ENCODE results near the gene GPR142. TPM values are rescaled to one million over a fixed set of nuclear protein-coding genes. Genes with fewer than 3 reads are reported as not detected.

GPR142 gene
- total RNA-seq, 1 experiment from 2014 or later, result not detected

DNA sequence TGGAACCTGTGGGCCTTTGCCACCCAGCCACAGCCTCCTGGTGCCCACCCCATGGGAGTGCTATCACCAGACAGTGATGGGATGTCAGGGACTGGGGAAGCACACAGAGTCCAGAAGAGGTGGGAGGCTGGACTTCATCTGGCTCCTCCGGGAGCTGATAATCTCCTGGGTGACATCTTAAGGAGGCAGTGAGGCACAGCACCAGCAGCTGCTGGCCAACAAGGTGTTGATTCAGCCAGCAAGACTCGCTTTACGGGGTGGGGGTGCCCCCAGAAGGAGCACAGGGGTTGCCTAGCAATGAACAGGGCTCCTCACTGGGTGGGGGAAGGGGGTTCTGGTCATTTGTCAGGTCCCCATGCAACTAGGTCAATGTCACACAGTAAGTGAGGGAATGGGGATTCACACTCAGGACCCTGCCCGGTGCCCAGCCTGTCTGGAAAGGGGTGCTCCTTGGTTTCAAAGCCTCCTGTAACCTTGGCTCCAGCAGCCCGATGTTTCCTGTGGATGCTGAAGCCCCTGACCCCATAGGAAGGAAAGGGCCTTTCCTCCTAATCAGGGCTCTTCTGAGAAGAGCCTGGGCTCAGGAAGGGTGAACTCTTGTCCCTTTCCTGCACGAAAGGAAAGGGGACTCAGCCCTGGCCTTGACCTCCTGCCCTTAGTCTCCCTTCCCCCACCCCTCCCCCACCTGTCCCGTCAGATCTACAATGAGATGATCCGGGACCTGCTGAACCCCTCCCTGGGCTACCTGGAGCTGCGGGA lies 23.6 kb upstream of the GPR142 start:
- DNase-seq (ENCODE audit: low read depth), result no peak

DNA sequence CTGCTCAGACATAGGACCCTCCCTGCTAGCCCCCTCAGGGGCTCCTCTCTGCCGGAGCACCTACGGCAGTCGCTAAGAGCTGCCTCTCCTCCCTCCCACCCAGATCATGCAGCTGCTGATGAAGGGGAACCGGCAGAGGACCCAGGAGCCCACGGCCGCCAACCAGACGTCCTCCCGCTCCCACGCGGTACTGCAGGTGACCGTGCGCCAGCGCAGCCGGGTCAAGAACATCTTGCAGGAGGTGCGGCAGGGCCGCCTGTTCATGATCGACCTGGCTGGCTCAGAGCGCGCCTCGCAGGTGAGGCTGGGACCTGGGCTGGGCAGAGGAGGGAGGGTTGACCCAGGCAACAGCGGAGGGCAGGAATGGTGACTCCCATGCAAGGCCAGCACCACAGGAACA lies 22.6 kb upstream of the GPR142 start:
- DNase-seq (ENCODE audit: low read depth), result no peak

DNA sequence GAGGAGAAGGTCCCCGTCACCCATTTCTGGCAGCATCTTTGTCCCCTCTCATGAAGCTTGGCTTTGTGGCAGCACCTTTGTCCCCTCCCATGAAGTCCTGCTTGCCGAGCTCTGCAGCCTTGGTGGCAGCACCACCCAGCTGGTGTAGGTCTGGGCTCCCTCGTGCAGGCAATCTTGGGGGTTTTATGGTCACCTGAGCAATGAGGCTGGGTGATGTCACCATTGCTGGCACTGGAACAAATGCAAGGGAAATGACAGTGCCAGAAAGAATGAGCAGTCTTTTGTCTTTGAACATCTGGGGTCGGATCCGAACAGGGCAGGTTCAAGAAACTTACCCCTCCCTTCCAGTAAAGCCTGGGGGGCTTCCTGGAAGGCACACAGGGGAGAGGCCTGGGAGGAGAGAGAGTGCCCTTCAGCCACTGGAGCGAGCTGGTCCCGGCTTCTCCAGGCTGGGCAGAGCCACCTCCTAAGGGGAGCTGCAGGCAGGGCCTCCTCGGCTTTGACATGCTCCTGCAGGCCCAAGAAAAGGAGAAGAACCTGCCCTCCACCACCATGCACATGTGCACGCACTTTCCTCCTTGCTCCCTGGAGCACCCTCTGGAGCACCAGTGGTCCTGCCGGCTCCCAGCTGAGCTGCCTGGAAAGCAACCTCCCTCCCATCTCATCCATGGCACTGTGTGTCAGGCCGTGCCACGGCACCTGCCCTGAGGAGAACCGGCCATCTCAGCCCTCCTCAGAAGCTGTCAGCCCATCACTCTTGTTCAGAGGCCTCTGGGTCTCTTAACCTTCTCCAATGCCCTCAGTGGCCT lies 21.7 kb upstream of the GPR142 start:
- no peak for DNase-seq (ENCODE audit: low read depth)

DNA sequence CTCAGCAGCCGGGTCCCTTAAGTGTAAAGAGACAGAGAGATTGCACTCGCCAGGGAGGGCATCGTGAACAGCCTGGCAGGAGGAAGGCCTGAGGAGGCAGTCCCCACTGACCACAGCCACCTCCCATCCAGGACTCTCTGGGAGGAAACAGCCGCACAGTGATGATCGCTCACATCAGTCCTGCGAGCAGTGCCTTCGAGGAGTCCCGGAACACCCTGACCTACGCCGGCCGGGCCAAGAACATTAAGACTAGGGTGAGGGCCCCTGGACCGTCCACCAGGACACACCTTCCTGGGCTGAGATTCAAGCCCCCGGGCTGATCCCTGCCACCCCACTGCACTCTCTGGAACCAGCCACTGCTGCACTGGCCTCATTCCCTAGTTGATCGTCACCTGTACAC lies 19.7 kb upstream of the GPR142 start:
- no peak for DNase-seq (ENCODE audit: low read depth)

DNA sequence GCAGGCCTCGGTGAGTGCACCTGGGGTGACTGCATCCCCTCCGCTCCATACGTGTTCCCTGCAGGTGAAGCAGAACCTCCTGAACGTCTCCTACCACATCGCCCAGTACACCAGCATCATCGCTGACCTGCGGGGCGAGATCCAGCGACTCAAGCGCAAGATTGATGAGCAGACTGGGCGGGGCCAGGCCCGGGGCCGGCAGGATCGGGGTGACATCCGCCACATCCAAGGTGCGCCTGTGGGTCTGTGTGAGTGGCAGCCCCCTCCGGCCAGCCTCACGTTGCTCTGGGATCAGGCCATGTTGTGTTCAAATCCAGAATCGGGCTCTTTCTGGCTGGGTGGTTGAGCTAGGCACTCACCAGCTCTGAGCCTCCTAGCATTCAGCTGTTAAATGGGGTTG lies 18.2 kb upstream of the GPR142 start:
- DNase-seq (ENCODE audit: low read depth), result no peak

DNA sequence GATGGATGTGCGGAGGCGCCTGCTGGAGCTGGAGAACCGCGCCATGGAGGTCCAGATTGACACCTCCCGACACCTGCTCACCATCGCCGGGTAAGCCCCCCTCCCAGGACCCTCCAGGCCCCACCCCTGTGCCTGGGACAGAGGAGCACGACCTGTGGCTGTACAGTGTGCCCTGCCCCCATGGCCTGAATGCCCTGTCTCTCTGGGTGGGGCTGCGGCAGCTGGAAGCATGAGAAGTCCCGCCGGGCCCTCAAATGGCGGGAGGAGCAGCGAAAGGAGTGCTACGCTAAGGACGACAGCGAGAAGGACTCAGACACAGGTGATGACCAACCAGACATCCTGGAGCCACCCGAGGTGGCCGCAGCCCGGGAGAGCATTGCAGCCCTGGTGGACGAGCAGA lies 16.8 kb upstream of the GPR142 start:
- DNase-seq (ENCODE audit: low read depth), result no peak

DNA sequence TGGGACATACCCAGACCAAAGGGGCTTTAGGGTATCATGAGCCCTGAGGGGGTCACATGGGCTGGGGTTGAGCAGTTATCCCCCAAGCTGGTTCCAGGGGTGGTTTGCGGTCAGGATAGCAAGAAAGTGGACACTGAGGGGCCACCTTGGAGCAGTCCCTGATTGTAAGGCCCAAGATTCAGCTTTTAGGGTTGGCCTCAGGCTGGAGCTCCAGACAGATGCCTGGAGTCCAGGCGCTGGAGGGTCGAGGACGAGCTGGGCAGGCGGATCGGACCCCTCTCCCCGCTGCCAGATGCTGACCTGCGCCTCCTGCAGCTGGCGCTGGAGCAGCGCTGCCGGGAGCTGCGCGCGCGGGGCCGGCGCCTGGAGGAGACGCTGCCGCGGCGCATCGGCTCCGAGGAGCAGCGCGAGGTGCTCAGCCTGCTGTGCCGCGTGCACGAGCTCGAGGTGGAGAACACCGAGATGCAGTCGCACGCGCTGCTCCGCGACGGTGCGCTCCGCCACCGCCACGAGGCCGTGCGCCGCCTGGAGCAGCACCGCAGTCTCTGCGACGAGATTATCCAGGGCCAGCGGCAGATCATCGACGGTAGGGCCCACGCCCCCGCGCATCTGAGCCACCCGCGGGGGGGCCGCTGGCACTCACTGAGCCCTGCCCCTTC lies 15.6 kb upstream of the GPR142 start:
- no peak for DNase-seq (ENCODE audit: low read depth)

DNA sequence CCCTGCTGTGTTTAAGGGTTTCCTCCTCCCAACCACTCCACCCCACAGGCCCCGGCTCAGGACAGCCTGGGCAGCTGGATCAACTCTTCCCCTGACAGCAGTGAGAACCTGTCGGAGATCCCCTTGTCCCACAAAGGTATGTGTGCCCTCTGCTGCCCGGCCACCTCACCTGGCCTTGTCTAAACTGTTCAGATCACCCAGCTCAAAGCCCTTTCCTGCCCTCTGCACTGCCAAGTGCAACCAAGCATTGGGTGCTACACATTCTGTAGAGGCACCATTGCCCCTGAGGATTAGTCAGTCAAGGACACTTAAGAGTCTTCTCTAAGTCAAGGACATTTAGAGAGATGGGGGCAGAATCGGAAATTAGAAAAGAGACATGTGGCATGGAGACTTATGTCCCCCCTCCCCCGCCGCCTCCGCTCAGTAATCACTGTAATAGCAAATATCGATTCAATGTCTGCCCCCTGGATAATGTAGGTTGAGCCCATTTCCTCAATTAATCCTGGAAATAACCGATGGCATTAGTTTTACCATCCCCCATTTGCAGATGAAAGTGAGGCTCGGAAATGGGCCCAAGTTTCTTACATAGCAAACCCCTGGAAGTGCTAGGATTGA lies 13.8 kb upstream of the GPR142 start:
- no peak for DNase-seq (ENCODE audit: low read depth)

DNA sequence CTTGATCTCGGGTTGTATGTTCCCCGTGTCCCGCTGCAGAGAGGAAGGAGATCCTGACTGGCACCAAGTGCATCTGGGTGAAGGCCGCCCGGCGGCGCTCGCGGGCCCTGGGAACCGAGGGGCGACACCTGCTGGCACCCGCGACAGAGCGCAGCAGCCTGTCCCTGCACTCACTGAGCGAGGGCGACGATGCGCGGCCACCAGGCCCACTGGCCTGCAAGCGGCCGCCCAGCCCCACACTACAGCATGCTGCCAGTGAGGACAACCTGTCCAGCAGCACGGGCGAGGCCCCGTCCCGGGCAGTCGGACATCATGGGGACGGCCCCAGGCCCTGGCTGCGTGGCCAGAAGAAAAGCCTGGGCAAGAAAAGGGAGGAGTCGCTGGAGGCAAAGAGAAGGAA lies 13.2 kb upstream of the GPR142 start:
- no peak for DNase-seq (ENCODE audit: low read depth)

DNA sequence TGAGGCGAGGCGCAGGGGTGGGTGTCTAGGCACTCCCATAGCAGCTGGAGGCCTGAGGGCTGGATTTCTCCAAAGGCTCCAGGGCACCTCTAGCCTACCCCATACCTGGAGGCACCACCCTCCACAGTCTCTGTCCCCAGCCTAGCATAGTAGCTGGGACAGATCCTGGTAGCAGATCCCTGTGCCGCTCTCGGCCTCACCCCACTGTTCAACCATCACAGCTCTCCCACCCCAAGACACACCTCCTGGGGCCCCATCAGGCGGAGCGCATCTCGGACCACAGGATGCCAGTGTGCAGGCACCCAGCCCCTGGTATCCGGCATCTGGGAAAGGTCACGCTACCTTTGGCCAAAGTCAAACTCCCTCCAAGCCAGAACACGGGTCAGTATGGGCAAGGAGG lies 12.7 kb upstream of the GPR142 start:
- no peak for DNase-seq (ENCODE audit: low read depth)

DNA sequence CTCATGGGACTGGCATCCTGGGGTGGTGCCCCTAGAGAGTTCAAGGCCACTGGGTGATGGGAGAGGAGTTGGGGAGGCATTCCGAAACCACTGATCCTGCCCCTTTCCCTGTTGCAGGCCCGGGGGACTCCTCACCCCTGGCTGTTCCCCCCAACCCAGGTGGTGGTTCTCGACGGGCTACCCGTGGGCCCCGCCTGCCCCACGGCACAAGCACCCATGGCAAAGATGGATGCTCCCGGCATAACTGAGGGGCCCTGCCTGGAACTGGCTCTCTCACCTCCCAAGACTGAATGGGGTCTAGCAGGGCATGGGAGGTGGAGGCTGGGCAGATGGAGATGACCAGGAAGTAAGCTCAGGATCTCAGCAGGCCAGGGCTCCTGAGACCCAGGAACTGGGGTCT lies 12.2 kb upstream of the GPR142 start:
- DNase-seq (ENCODE audit: low read depth), result no peak

DNA sequence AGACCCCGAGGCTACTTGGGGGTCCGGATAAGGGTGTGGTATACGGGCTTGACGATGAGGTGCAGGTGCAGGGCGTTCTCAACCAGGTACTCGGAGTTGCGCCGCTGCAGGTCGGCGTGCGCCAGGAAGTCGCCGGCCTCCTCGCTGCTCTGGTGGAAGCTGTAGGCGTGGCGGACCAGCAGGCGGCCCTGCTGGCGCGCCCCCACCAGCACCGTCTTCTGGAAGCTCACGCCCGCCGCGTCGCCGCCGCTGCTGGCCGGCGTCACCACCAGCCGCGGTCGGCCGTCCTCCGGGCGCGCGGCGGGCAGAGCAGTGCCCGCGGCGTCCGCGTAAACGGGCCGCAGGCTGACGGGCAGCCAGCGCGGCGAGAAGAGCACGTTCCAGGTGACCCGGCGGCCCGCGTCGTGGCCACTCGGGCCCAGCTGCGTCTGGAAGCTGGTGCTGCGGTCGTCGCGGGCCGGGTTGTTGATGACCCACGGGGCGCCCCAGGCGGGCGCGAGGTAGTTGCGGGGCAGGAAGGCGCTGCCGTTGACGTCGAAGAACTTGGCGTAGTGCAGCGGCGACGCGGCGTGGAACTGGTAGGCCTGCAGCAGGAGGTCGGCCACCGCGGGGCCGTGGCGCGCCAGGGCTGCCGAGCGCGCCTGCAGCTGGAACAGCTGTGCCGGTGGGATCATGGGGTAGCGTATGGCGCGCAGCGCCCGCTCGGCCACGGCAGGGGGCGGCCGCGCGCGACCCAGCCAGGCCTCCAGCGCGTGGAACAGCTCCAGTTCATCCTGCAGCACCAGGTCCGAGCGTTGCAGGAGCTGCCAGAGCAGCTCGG lies 10.4 kb upstream of the GPR142 start:
- no peak for DNase-seq (ENCODE audit: low read depth)

DNA sequence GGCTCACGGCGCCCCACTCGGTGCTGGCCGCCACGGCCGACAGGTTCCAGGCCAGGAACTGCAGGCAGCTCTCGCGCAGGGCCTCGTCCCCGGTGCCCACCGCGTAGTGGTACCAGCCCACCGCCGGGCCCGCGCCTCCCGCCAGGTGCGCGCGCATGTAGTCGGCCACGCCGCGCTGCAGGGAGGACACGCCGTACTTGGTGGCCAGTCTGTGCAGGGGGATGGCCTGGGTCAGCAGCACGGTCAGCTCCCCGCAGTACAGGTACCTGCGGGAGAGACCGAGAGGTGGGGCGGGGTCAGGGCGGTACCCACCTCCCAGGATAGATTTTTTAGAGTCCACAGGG lies 9.9 kb upstream of the GPR142 start:
- no peak for DNase-seq (ENCODE audit: low read depth)

DNA sequence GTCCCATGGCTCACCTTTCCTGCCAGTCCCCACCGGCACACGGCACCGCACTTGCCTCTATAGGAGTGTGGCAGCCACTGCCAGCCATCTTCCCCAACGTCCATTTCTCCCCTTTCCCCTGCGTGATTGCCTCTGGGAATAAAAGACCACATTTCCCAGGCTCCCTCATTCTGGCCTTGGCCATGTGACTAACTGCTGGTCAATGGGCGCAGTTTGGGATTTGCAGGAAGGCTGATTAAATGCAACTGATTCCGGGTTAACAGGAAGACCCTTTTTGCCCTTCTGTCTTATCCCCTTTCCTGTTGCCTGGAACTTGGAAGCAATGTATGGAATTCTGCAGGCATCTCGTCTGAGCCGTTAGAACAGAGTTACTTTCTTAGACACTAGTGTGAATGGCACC lies 8.6 kb upstream of the GPR142 start:
- DNase-seq (ENCODE audit: low read depth), result no peak

DNA sequence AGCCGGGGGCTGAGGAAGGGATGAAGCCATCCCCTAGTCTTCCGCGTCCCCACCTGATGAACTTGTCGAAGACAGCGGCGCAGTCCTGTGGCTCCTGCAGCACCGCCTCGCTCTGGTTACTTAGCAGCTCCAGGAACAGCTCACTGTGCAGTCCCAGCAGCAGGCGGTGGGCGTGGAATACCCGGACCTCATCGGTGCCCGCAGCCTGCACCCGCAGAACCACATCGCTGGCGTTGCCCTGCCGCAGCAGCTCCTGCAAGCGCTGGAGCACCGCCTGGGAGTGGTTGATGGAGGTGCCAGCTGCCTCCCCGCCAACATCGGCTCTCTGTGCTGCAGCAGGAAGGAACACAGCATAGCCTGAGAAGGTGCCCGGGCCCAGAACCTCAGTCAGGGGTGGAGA lies 7.4 kb upstream of the GPR142 start:
- no peak for DNase-seq (ENCODE audit: low read depth)

DNA sequence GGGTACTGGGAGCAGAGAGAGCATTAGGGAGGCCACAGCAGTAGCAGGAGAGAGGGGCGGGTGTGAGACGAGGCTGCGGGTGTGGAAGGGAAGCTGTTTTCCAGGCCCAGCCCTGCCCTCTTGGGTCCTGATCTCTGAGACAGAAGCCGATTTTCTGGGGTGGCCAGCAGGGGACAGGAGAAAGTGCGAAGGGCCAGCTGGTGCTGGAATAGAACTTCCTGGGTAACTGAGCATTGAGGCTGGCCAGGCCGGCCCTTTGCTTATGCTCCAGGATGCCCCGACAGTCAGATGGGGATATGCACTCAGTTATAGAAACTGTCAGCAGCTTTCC lies 6.4 kb upstream of the GPR142 start:
- DNase-seq (ENCODE audit: low read depth), result no peak

DNA sequence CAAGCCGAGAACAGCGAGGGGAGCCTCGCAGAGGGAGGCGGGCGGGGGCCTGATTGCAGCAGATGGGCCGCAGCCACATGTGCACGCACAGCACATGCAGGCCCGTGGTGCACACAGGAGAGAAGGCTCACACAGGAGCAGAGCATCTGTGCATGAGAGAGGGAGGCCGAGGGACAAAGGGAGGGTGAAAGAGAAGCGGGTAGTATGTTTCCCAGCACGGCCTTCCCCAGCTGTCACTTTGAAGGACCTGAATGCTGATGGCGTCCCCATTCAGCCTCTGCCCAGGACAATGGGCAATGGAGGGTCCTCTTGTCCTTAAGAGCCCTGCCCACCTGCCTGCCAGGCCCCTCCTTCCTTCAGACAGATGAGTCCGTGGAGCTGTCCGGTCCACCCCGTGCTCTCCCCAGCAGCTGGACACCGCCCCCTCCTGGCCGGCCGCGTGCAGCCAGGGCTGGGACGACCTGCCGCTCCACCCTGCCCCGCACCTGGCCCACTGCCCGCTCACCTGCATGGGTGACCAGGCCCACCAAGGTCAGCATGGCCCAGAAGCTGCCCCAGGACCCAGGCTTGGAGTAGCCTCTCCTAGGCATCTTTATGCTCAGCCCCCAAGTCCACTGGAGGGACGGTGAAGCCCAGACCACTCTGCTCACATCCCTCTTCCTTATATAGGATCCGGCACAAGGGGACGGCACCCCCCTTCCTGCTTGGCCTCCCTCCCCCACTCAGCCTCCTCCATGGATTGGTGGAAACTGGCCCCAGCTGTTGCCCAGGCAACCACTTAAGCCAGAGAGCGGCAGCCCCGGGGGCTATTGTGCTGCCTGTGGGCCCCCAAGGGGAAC lies 5.9 kb upstream of the GPR142 start, which contains the start of gene BTBD17:
TSS of gene BTBD17 (minus strand) at position 639 of the 839 bp plus-strand sequence. CDS start at position 590, 49 bp downstream.
- no peak for DNase-seq (ENCODE audit: low read depth)

DNA sequence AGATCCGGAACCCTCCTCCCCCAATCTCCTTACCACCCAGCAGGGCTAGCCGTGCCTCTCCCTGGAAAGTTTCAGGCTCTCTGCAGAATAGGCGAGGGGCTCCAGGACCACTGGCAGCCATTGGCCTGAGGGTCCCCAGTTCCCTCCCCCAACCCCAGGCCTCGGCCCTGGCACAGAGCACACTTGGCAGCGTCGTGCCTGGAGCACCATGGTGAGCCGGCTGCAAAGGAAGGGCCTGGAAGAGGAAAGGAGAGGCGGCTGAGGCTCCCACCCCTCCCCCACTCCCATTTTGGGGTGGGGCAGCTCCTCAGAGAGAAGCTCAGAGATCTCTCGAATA lies 5.3 kb upstream of the GPR142 start:
- no peak for DNase-seq (ENCODE audit: low read depth)

DNA sequence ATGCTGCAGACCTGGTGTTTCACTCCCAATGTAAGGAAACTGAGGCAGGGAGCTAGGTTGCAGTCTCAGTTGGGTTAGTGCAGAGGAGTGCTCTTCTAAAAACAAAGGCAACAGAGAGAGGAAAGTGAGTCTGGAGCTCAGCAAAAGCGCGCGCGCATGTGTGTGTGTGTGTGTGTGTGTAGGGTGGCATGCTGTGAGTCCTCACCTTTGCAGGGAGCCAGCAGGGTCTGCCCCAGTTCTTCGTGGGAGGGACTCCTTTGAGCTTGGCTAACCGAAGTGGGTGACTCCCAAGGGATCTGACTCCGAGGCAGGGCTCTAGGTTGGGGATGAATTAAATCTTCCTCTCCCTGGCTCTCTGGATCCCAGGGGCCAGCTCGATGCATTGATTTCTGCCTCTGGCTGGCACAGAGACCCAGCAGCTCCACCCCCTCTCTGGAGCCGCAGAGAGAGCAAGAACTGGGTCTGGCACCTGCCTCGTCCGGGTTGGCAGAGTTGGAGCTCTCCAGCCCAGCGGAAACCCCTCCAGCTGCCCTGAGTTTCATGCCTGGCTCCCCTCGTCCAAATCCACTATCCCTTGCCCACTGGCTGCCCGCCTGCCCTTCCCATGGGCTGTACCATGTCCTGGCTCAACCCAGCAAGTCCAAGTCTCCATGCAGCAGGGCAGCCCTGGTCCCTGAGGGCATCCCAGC lies 4.4 kb upstream of the GPR142 start:
- no peak for DNase-seq (ENCODE audit: low read depth)

Data from LHCN-M2 (cell line).